Left lobe of liver (tissue), 2 donors: ENCODE data around the gene TBC1D5. TPM values are rescaled to one million over a fixed set of nuclear protein-coding genes. Genes with fewer than 3 reads are reported as not detected.

ENCODE experiments used
- ATAC-seq: fragments of 200-7000 bp; cut with Tn5 transposase; one replicate; pipeline ENCODE4 v1.9.1; 2020; ENCODE audit warnings: mild to moderate bottlenecking, moderate library complexity
- DNase-seq: peaks from one replicate; pipeline ENCODE4 v3.0.0-alpha.2; 2020; ENCODE audit warnings: low spot score
- total RNA-seq: library from RNA; stranded (reverse); gene quantifications from one replicate; pipeline ENCODE4 v1.2.1, GENCODE V29; 2021
- donor health status: DM: no; HTN: no; CAD: no; lungs with moderate emphysema.
- donor health status: DM: no; HTN: yes; CAD: no.

The TBC1D5 gene
- total RNA-seq, 1 donor from 2014 or later = 21.8 TPM

DNA sequence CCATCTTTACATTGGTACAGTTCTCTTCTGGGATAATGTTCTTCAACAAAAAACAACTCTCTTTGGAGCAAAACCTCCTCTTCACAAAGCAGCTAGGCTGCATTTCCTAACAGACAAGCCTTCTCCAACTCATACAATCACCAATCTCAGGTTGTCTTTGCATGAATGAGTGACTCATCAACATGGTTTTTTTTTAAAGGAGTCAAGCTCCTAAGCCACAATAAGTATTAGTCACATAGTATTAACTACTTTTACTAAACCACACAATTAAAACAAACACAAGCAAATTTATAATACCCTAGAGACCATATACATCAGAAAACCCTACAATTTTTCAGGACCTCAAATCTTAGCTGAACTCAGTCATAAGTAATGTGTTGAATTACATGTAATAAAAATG, 137.4 kb downstream of the TBC1D5 start:
- no peak for DNase-seq
- no peak for ATAC-seq

DNA sequence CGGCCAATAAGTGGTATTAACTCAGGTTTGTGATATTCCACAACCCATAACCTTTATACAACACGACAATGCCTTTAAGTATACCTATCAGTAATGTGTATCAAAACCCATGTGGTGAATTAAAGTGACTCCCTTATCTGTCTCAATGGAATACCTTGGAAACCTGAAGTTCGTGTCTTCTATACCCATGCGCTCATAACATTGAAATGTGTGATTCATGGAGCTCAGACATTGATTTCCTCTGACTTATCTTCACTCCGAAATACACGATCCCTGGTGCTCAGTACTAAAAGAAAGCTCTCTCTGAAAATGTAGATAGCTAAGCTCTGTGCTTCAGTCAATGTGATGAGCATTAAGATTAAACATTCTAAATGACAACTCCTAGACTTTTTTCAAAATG, 140.3 kb downstream of the TBC1D5 start:
- ATAC-seq = no peak

DNA sequence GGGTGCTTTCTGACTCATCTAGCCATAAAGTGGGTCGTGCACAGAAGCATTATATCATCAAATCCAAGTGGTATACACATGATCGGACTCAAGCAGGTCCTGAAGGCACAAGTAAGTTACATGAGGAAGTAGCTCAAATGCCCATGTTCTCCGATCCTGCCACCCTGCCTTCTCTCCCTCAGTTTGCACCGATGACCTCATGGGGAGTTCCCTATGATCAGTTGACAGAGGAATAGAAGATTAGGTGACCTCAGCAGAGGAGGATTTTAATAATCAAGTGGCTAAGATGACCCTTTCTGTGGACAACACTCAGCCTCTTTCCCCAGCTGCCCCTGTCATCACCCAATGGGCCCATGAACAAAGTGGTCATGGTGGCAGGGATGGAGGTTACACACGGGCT, 149.5 kb downstream of the TBC1D5 start:
- no peak for ATAC-seq
- no peak for DNase-seq

More for the DNA sequence above, 140.3 kb downstream of the TBC1D5 start:
- DNase-seq = no peak

DNA sequence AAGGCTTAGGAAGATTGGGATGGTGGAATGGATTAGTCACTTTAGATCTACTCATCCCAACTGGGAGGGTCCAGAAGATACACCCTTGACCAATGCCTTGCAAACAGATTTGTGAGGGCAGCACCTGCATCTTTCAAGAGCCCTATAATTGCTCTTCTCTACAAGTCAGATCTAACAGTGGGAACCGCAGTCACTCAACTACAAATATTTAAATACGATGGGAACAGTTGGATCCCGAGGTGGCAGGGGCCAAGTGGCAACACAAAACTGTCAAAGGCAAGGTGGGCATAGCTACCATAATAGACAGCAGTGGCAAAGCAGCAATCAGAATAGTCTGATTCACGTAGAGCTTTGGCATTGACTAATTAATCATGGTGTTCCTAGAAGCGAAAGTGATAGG, 152.0 kb downstream of the TBC1D5 start:
- DNase-seq = no peak
- no peak for ATAC-seq

DNA sequence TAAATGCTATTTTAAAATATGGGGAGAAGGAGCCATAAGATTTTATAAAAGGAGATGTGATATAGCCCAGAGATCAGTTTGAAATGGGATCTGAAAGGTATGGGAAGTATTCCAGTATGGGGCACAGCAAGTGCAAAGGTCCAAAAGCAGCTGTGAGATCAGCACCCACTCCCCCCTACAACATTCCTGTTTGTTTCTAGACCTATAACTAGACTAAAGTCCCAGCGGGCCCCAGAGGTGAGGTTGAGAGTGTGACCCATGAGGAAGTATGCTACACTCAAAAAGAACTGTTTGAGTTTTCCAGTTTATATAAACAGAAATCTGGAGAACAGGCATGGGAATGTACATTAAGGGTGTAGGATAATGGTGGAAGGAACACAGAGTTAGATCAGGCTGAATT, 152.5 kb downstream of the TBC1D5 start:
- DNase-seq = no peak
- no peak for ATAC-seq

DNA sequence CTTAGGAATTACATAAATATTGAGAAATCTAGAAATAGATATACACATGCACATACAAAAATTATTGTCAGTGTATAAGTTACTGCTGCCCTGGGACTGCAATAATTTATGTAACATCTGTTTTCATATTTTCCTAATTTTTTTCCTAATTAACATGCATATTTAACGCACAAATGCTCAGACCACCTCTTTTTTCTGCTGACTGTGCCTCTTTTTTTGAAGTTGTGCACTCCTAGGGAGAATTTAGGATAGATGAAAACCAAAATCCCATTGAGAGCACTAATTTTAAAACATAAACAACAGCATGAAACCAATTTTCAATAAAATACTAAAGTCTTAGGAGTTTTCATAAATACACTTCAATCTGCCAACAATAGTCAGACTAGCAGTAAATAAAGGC, 154.0 kb downstream of the TBC1D5 start:
- DNase-seq = no peak
- no peak for ATAC-seq

DNA sequence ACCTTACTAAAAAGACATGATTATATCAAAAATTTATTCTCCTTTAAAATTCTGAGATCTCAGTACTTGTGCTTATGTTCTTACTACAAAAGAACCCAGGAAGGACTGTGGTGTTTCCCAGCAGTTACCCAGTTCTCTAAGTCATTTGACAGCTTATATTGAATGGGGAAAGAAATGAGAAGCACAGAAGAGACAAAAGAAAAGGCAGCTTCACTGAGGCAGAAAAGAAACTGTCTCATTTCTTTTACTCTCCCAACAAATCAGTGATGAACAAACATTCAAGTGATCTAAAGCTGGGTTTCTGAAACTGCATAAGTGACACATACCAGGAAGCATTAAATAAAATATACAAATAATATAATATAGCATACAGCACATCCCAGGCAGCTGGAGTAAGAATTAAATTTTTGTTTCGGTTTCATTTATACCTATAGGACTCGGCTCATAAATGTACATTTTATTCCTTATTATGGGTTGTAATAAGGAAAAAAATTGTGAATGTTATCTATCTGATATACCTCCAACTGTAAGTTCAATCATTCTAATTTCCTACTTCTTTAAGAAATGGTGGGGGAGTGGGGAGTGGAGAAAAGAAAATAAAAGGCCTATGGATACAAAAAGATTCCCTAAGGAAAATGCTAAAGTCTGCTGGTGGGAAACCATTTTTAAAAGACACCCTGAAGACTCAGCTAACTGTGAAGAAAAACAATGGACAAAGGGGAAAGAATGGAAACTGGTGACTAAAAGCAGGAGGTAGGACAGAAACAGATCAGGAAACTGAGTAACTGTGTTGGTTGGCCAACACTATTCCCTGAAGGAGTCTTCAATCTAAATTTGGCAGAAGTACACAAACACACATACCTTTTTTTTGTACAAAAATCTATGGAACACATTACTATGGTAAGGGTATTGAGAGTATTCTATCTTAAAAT, 156.8 kb downstream of the TBC1D5 start:
- ATAC-seq = no peak
- DNase-seq = no peak

DNA sequence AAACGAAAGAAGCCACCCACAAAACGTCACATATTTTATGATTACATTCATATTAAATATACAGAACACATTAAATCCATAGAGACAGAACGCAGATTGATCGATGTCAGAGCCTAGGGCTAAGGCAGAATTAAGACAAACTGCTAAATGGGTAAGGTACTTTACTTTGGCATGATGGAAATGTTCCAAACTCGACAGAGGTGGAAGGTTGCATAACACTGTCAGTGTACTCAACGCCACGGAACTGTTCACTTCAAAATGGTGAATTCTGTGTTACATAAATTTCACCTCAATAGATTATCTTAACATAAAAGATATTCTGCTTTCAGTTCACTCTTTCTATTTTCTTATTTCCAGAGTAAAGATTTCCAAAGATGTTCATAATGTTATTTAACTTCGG, 158.4 kb downstream of the TBC1D5 start:
- DNase-seq (no peak), ATAC-seq (peak; percentile 72)

DNA sequence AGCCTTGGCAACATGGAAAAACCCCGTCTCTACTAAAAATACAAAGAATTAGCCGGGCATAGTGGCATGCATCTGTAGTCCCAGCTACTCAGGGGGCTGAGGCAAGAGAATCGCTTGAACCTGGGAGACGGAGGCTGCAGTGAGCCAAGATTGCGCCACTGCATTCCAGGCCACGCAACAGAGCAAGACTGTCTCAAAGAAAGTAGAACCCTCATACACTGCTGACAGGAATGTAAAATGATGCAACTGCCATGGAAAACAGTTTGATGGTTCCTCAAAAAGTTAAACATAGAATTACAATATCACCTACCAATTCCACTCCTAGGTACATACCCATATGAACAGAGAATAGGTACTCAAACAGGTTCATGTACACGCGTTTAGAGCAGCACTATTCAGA, 158.9 kb downstream of the TBC1D5 start:
- no peak for DNase-seq
- no peak for ATAC-seq

DNA sequence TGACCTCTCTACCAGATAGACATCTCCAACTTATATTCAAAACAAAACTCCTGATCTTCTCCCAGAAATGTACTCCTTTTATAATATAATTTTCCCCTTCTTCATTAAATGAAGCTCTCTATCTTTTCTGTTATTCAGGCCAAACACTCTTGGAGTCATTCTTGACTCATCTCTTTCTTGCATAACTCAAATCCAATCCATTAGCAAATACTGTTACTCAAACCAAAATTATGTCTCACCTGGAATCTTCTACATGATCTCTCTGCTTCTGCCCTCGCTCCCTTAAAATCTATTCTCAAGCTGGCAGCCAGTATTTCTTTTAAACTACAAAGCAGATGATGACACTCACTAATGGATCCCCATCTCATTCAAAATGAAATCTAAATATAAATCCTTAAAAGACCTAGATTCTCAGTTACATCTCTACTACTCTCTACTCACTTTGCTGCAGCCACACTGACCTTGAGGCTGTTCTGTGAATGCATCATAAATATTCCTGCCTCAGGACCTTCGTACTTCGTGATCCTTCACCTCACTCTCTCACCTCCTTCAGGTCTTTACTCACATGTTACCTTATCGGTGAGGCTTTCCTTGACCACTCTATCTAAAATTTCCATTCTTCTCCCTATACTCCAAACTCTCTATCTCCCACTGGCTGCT, 160.9 kb downstream of the TBC1D5 start:
- DNase-seq (no peak), ATAC-seq (no peak)

DNA sequence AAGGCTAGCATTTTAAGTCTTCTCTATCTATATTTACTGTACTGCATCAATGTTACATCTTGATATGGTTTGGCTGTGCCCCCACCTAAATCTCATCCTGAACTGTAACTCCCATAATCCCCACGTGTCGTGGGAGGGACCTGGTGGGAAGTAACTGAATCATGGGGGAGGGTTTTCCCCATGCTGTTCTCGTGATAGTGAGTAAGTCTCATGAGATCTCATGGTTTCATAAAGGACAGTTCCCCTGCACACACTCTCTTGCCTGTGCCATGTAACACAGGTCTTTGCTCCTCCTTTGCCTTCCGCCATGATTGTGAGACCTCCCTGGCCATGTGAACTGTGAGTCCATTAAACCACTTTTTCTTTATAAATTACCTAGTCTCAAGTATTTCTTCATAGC, 161.5 kb downstream of the TBC1D5 start:
- ATAC-seq (no peak), DNase-seq (no peak)

DNA sequence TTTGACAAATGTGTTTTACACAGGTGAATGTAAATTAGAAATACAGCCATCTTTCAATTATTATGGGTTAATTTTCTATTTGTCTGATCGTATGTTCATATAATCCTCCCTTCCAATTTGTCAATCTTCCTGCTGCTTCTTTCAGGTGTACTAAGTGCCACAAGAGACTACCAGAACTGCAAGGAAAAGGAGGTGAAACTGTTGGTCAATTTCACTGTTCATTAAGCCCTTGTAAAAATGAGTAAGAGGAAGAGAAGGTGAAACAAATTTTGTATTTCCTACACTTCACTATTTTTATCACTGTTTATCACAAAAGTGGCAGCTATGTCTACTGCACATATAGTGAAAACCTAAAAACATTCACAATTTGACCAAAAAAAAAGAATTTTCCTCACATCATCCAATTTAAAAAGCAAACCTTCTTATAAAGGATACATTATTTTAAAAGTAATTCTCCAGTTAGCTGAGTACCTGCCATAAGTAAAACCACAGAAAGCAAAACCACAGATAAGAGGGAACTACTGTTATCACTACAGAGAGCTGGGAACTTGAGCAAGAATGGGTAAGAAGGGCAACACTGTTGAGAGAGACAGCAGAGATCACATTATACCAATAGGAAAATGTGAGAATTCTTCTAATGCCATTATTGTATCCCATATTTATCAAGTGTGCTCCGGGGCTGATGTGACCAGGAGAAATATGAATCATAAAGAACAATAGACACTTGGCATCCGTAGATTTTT, 163.0 kb downstream of the TBC1D5 start:
- ATAC-seq (no peak), DNase-seq (no peak)

DNA sequence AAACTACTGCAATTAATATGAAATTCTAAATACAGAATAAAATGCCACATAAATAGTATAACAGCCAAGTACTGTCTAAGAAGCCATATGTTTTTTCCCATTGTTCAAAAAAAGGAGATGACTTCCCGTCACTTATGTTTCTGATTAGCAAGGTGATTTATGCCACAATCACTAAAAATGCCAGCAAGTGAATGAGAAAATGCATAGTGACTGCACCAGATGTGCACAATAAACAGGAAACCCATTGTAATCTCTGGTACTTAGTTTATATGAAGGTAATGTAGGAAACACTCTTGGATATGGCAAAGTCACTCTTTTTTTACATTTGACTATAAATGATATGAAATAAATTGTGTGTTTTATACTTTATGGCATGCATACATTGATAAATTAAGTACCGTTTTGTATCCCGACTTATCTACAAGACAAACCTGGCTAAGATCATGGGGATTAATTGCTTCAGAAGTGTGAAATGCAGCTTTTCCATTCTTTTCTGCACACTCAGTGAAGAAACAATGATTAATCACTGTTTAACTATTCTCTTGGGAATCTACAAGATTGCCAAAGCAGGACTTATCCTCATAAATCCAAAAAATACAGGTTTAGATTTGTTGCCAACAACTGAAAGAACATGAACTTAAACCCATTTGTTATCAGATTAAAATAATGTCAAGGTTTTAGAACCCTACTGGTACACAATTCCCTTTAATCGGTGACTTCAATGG, 164.5 kb downstream of the TBC1D5 start:
- DNase-seq = no peak

DNA sequence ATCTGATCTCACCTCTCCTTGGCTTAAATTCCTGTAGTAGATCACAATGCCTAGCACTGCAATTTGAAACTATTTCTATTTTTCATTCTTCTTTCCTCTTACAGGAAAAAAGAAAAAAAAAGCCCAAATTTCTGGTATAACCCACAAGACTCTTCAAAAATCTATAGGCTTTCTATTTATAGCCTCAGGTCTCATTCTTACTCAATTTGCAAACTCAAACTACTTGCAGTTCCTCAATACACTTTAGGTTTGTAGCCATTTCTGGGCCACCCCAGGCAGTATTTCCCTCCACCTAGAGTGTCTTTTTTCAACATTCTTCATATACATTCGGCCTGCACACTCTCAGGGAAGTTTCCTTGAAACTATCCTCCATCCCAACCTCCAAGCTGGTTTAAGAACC, 169.0 kb downstream of the TBC1D5 start:
- no peak for ATAC-seq
- no peak for DNase-seq

More for the DNA sequence above, 164.5 kb downstream of the TBC1D5 start:
- ATAC-seq = no peak

DNA sequence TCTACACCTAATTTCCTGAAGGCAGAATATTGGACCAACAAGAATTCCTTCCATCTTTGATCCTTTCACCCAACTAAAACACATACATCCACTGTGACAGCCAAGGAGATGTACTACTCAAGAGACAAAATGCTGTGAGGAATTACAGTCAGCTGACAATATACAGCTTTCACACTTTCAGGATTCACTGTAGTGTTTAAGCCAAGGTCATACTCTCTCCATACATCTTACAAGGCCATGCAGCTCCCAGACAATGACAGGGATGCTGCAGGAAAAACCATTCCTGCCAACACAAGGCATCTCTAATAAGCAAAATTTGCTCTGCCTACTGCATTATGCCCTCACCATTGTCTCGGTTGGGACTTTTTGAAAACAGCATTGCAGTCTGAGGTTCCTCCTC, 170.7 kb downstream of the TBC1D5 start:
- no peak for ATAC-seq
- no peak for DNase-seq

DNA sequence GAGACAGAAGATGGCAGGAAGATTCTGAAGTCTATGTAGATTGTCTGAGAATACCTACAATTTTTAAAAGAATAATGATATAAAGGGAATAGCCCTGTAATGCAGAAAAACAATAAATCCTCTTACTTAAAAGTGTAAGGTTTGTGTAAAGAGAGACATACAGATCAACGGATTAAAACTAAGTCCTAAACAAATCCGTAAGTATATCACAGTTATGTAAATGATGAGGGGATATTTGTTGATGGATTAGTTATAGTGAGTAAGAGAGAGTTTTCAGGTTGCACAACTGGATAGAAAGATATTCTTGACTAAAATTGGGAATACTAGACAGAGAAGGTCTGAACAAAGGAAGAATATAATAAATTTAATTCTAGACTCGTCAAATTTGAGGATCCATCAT, 179.6 kb downstream of the TBC1D5 start:
- DNase-seq (no peak), ATAC-seq (no peak)

DNA sequence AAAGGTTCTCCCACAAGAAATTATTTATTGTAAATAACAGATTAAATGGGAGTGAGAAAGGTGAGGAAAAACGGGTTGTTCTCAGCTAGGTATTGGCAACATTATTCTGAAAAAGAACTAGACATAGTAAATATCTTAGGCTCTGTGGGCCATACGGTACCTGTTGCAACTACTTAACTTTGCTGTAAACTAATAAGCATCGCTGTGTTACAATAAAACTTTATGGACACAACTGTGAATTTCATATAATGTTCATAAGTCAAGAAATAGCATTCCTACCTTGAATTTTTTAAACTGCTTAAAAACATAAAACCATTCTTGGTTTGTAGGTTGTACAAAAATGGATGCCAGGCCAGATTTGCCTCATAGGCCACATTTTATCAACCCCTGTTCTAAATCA, 183.9 kb downstream of the TBC1D5 start:
- no peak for DNase-seq
- no peak for ATAC-seq

DNA sequence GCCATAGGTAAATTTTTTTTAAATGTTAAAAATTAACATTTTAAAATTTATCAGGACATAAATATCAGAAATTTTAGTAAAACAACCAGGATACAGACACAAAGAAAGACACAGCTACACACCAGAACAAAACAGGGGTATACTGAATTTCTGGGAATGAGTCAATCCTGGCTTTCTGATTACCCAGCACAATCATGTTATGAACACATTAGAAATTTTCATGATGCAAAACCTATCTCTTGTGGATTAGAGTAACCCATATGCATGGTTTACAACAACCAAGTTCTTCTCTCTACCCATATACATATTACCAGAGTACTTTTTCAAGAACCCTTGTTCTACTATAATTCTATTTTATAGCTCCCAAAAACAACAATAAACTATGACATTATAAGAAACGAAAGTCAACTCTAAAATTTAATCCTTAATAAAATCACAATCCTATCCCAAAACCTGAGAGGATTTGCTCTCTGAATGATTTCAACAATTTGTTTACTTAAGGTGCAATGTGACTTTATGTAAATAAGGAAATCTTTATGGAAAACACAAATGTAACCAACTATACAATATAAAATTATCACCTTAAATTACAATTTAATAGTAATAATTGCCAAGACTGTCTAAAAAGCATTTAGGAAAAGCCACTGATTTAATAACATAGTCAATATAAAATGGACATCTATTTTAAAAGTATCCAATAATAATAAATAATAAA, 184.5 kb downstream of the TBC1D5 start:
- ATAC-seq (no peak), DNase-seq (no peak)

DNA sequence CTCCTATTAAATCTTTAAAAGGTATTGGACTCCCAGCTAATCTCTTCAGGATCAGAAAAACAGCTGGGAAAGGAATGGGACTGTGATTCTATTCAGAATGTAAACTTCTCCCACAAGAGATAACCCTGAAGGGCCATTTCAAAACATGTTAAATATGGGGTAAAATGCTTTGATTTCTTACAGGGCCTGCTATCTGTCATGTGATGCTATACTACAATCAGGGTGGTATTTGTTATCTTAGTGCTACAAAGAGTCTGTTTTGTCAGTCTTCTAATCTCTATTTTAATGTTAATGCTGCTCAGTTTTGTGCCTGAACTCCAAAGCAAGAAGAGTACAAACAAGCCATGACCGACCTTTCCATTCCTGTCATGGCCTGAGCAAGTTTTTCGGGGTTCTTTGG, 186.9 kb downstream of the TBC1D5 start:
- DNase-seq = no peak
- no peak for ATAC-seq

DNA sequence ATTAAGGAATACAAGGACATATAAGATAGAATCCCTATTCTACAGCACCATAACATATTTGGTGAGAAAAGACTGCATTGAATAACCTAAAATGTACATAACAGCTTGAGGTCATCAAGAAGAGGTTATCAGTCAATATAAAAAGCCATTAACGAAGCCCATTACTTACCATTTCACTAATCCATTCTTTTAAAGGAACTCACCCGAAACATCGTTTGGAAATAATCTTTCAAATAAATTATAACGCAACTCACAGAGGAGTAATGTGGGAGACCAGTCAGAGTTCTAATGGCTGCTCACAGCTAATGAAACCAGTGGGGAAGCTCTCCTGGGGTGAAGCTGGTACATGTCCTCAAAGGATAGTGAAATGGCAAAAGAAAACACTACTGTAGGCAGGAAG, 188.4 kb downstream of the TBC1D5 start:
- ATAC-seq (no peak), DNase-seq (no peak)
